Testis (tissue), 3 donors: ENCODE measurements around the gene TAF11L10. TPM values are rescaled to one million over a fixed set of nuclear protein-coding genes. Genes with fewer than 3 reads are reported as not detected.

Experiments
- polyA plus RNA-seq: library from polyadenylated mRNA; stranded (reverse); fragments of 350-450 nt; fragmentation: Illumina TruSeq; extraction: RNeasy Lipid Tissue Mini Kit (QIAGEN cat#74804); gene quantifications from one replicate; pipeline ENCODE4 v1.2.3, GENCODE V29; 2014; ENCODE audit warnings: low read depth, low replicate concordance; ENCODE audit not compliant: insufficient read depth
- small RNA-seq, 2 donors: library from RNA; depleted of rRNA; stranded (forward); fragments of <200 nt; gene quantifications; one replicate each; pipeline ENCODE3, GENCODE V24; 2016
- total RNA-seq, 2 donors: library from RNA; depleted of rRNA; stranded (reverse); fragments of >200 nt; gene quantifications; one replicate each; pipeline ENCODE4 v1.2.3, GENCODE V29; 2016

The TAF11L10 gene
- total and polyA plus RNA-seq, 3 donors from 2014 or later: not detected

Small RNA genes lying within 50 kb of the gene (small RNA-seq; reads per million reads assigned to genes)
- gene AC233724.1 (0 reads per million in 2 donors), gene AC233724.3 (0 reads per million in 2 donors), gene AC233724.4 (0 reads per million in 2 donors), gene AC233724.6 (0 reads per million in 2 donors), gene AC233724.7 (0 reads per million in 2 donors)

Other genes starting within 250 kb of the TAF11L10 start
- gene TAF11L2, start 99.6 kb downstream of the TAF11L10 start, total RNA-seq: not detected
- gene TAF11L2, start 99.6 kb downstream of the TAF11L10 start, polyA plus RNA-seq: not detected
- gene TAF11L3, start 79.5 kb downstream of the TAF11L10 start, total RNA-seq: not detected
- not detected for gene TAF11L3, start 79.5 kb downstream of the TAF11L10 start, polyA plus RNA-seq
- not detected for gene TAF11L4, start 76.0 kb downstream of the TAF11L10 start, total RNA-seq
- not detected for gene TAF11L4, start 76.0 kb downstream of the TAF11L10 start, polyA plus RNA-seq
- not detected for gene TAF11L5, start 72.6 kb downstream of the TAF11L10 start, total RNA-seq
- not detected for gene TAF11L5, start 72.6 kb downstream of the TAF11L10 start, polyA plus RNA-seq
- not detected for gene TAF11L6, start 69.2 kb downstream of the TAF11L10 start, total RNA-seq
- gene TAF11L6, start 69.2 kb downstream of the TAF11L10 start, polyA plus RNA-seq: not detected
- not detected for gene TAF11L7, start 12.1 kb downstream of the TAF11L10 start, total RNA-seq
- gene TAF11L7, start 12.1 kb downstream of the TAF11L10 start, polyA plus RNA-seq: not detected
- not detected for gene TAF11L8, start 6.9 kb downstream of the TAF11L10 start, total RNA-seq
- gene TAF11L8, start 6.9 kb downstream of the TAF11L10 start, polyA plus RNA-seq: not detected
- gene TAF11L9, start 3.4 kb downstream of the TAF11L10 start, total RNA-seq: not detected
- gene TAF11L9, start 3.4 kb downstream of the TAF11L10 start, polyA plus RNA-seq: not detected
- not detected for gene TAF11L11, start 6.4 kb upstream of the TAF11L10 start, total RNA-seq
- not detected for gene TAF11L11, start 6.4 kb upstream of the TAF11L10 start, polyA plus RNA-seq
- under 1 TPM in 1 of 2 donors, not detected in 1; 0.25 TPM for gene TAF11L12, start 12.6 kb upstream of the TAF11L10 start, total RNA-seq
- not detected for gene TAF11L12, start 12.6 kb upstream of the TAF11L10 start, polyA plus RNA-seq
- gene TAF11L13, start 34.3 kb upstream of the TAF11L10 start, total RNA-seq: not detected
- gene TAF11L13, start 34.3 kb upstream of the TAF11L10 start, polyA plus RNA-seq: not detected
- gene TAF11L14, start 36.6 kb upstream of the TAF11L10 start, total RNA-seq: not detected
- gene TAF11L14, start 36.6 kb upstream of the TAF11L10 start, polyA plus RNA-seq: not detected